SK-N-MC (cell line): ENCODE measurements around the gene PIGV.

Experiments
- EZH2 ChIP-seq: fragments of 200-600 bp; sonication (generic); IDR thresholded peaks from one replicate; pipeline ENCODE4 v1.6.1; 2017; ENCODE audit warnings: antibody characterized with exemption
- POLR2AphosphoS5 ChIP-seq: IDR thresholded peaks from 2 replicates; pipeline ENCODE4 v1.6.1; 2012; ENCODE audit warnings: mild to moderate bottlenecking, low read depth, low read length, borderline replicate concordance

- no peak for TF ChIP-seq EZH2
- no peak for TF ChIP-seq POLR2AphosphoS5
These were observed 407 bp upstream of the PIGV start for GRCh38 chr1:26787381-26787705.
